ENCODE measurements around the gene TNFRSF13B. TPM values are rescaled to one million over a fixed set of nuclear protein-coding genes. Genes with fewer than 3 reads are reported as not detected.
"Not testable (repeated sequence)": the region's sequence is repeated elsewhere in the genome, so short reads cannot be mapped to it uniquely, and the experiment has no call there.

TNFRSF13B gene
- polyA plus RNA-seq, 1 donor from 2014 or later: 224 TPM

- Mint-ChIP-seq H3K4me1 (peaks cover 0 to 2% (median 0%) of the 10 kb centered on the region in 3 donors), H3K9me3 (no peaks in the 10 kb centered on the region), H3K27me3 (no peaks in the 10 kb centered on the region), H3K27ac (peak overlapping the region in 1 of 3 donors; percentile 9), H3K36me3 (peaks cover 2% of the 10 kb centered on the region), H3K4me3 (no peak overlapping the region)
Measured at GRCh38 chr17:16927641-16928321, 44.1 kb downstream of the TNFRSF13B start.

- Mint-ChIP-seq H3K4me1 (peaks cover 1 to 8% (median 2%) of the 10 kb centered on the region in 3 donors), H3K4me3 (no peak overlapping the region), H3K27me3 (no peaks in the 10 kb centered on the region), H3K36me3 (peaks cover 2% of the 10 kb centered on the region), H3K27ac (no peak overlapping the region), H3K9me3 (no peaks in the 10 kb centered on the region)
Measured at GRCh38 chr17:16926571-16927451, 45.1 kb downstream of the TNFRSF13B start.

- H3K9me3 Mint-ChIP-seq: no peaks in the 10 kb centered on the region
- H3K4me1 Mint-ChIP-seq: peaks cover 1 to 8% (median 2%) of the 10 kb centered on the region in 3 donors
- H3K4me3 Mint-ChIP-seq: no peak overlapping the region
- no peaks in the 10 kb centered on the region for H3K27me3 Mint-ChIP-seq
- H3K36me3 Mint-ChIP-seq: peaks cover 2% of the 10 kb centered on the region
- H3K27ac Mint-ChIP-seq: peak overlapping the region in 1 of 3 donors; percentile 43
Measured at GRCh38 chr17:16926061-16926511, 45.8 kb downstream of the TNFRSF13B start.

GRCh38 chr17:16925461-16926060 lies 46.4 kb downstream of the TNFRSF13B start:
- no peaks in the 10 kb centered on the region for H3K27me3 Mint-ChIP-seq
- no peaks in the 10 kb centered on the region for H3K9me3 Mint-ChIP-seq
- H3K27ac Mint-ChIP-seq: peak overlapping the region in 2 of 3 donors; percentile 23 to 43
- peaks cover 2% of the 10 kb centered on the region for H3K36me3 Mint-ChIP-seq
- no peak overlapping the region for H3K4me3 Mint-ChIP-seq
- peaks cover 1 to 8% (median 2%) of the 10 kb centered on the region in 3 donors for H3K4me1 Mint-ChIP-seq

- Mint-ChIP-seq H3K36me3 (peaks cover 2% of the 10 kb centered on the region), H3K9me3 (no peaks in the 10 kb centered on the region)
Measured at GRCh38 chr17:16924696-16925440, 47.0 kb downstream of the TNFRSF13B start.

GRCh38 chr17:16923904-16924695 lies 47.8 kb downstream of the TNFRSF13B start:
- H3K27ac Mint-ChIP-seq: peak overlapping the region in 1 of 3 donors; percentile 59
- no peak overlapping the region for H3K4me3 Mint-ChIP-seq
- no peaks in the 10 kb centered on the region for H3K27me3 Mint-ChIP-seq
- H3K36me3 Mint-ChIP-seq: peaks cover 2% of the 10 kb centered on the region
- no peaks in the 10 kb centered on the region for H3K9me3 Mint-ChIP-seq
- peaks cover 1 to 8% (median 2%) of the 10 kb centered on the region in 3 donors for H3K4me1 Mint-ChIP-seq

More at GRCh38 chr17:16924696-16925440, 47.0 kb downstream of the TNFRSF13B start:
- Mint-ChIP-seq H3K4me1 (peaks cover 1 to 8% (median 2%) of the 10 kb centered on the region in 3 donors), H3K27ac (peak overlapping the region in 1 of 3 donors; percentile 73), H3K4me3 (no peak overlapping the region), H3K27me3 (no peaks in the 10 kb centered on the region)

- peak overlapping the region in 1 of 3 donors; percentile 73 for H3K27ac Mint-ChIP-seq
- H3K9me3 Mint-ChIP-seq: no peaks in the 10 kb centered on the region
- H3K4me1 Mint-ChIP-seq: peaks cover 0 to 8% (median 1%) of the 10 kb centered on the region in 3 donors
- H3K36me3 Mint-ChIP-seq: no peaks in the 10 kb centered on the region
- no peaks in the 10 kb centered on the region for H3K27me3 Mint-ChIP-seq
- no peak overlapping the region for H3K4me3 Mint-ChIP-seq
Measured at GRCh38 chr17:16923097-16923903, 48.6 kb downstream of the TNFRSF13B start.

GRCh38 chr17:16922386-16923096 lies 49.4 kb downstream of the TNFRSF13B start:
- H3K4me3 Mint-ChIP-seq: no peak overlapping the region
- no peak overlapping the region for H3K27ac Mint-ChIP-seq
- no peaks in the 10 kb centered on the region for H3K36me3 Mint-ChIP-seq

GRCh38 chr17:16921451-16921850 lies 50.5 kb downstream of the TNFRSF13B start:
- not testable (repeated sequence) for H3K4me3 Mint-ChIP-seq, H3K9me3 Mint-ChIP-seq, H3K27me3 Mint-ChIP-seq, H3K4me1 Mint-ChIP-seq, H3K36me3 Mint-ChIP-seq, H3K27ac Mint-ChIP-seq

More at GRCh38 chr17:16922386-16923096, 49.4 kb downstream of the TNFRSF13B start:
- peaks cover 0 to 8% (median 1%) of the 10 kb centered on the region in 3 donors for H3K4me1 Mint-ChIP-seq
- H3K27me3 Mint-ChIP-seq: no peaks in the 10 kb centered on the region
- H3K9me3 Mint-ChIP-seq: no peaks in the 10 kb centered on the region

- peak overlapping the region in 1 of 3 donors; percentile 28 for H3K27ac Mint-ChIP-seq
Measured at GRCh38 chr17:16920628-16921020, 51.3 kb downstream of the TNFRSF13B start.

GRCh38 chr17:16919663-16920627 lies 52.0 kb downstream of the TNFRSF13B start:
- H3K4me3 Mint-ChIP-seq: no peak overlapping the region
- H3K27ac Mint-ChIP-seq: peak overlapping the region in 1 of 3 donors; percentile 28
- peaks cover 4 to 12% (median 5%) of the 10 kb centered on the region in 3 donors for H3K4me1 Mint-ChIP-seq
- H3K27me3 Mint-ChIP-seq: peaks cover 2% of the 10 kb centered on the region
- no peaks in the 10 kb centered on the region for H3K36me3 Mint-ChIP-seq
- no peaks in the 10 kb centered on the region for H3K9me3 Mint-ChIP-seq

More at GRCh38 chr17:16920628-16921020, 51.3 kb downstream of the TNFRSF13B start:
- peaks cover 2% of the 10 kb centered on the region for H3K27me3 Mint-ChIP-seq
- H3K9me3 Mint-ChIP-seq: no peaks in the 10 kb centered on the region
- H3K4me3 Mint-ChIP-seq: no peak overlapping the region
- H3K36me3 Mint-ChIP-seq: no peaks in the 10 kb centered on the region
- peaks cover 3 to 12% (median 5%) of the 10 kb centered on the region in 3 donors for H3K4me1 Mint-ChIP-seq

GRCh38 chr17:16918443-16918842 lies 53.5 kb downstream of the TNFRSF13B start:
- Mint-ChIP-seq H3K36me3 (peaks cover 1% of the 10 kb centered on the region), H3K27ac (no peak overlapping the region)

More at GRCh38 chr17:16918443-16918842, 53.5 kb downstream of the TNFRSF13B start:
- Mint-ChIP-seq H3K4me3 (no peak overlapping the region), H3K4me1 (peaks cover 9 to 20% (median 9%) of the 10 kb centered on the region in 3 donors), H3K27me3 (peaks cover 2% of the 10 kb centered on the region), H3K9me3 (no peaks in the 10 kb centered on the region)

All from IgD-negative memory B cell (primary cell).